Adrenal gland (tissue), 5 donors: ENCODE data around the gene AGBL4.

Experiments used
- CTCF ChIP-seq, 6 experiments: fragments of 450-650 bp in 4 of 6; fragments of 200-600 bp in 2 of 6; sonication (generic) in 1 of 6; IDR thresholded peaks; 1 replicate in 5 of 6; 2 replicates in 1 of 6; pipeline versions ENCODE4 v1.5.1 to v1.8.0; 2016 to 2021; ENCODE audit warnings: antibody characterized with exemption in 6 of 6, mild to moderate bottlenecking in 2 of 6, moderate library complexity in 1 of 6
- POLR2A ChIP-seq, 2 donors: fragments of 450-650 bp; IDR thresholded peaks; one replicate each; pipeline ENCODE4 v1.6.1; 2017; ENCODE audit warnings: antibody characterized with exemption in 2 of 2, mild to moderate bottlenecking in 2 of 2, moderate library complexity in 1 of 2
- donor health status: DM: no; HTN: no; CAD: no.

DNA sequence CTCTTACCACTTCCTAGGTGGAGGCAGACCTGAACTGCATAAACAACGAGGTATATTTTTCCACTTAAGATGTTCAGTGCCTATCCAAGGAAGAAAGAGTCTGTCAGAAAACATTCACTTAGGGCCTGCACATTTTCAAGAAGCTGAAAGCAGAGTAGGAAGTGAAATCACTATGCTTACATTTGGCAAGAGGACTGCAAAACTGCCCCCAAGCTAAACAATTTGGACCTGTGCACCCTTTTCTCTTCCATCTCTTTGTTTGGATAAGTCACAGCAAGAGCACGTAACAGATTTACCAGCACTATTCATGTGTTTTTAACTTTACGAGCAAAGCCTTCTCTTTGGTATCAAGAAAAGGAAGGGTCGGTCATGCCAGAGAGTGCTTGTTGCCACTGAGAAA, 1233.9 kb downstream of the AGBL4 start:
- TF ChIP-seq POLR2A (IDR thresholded peaks at IDR 0.05) (no peak), CTCF (IDR thresholded peaks at IDR 0.05) (no peak)
